Bronchus fibroblast of lung (primary cell): ENCODE data around the gene IL32. TPM values are rescaled to one million over a fixed set of nuclear protein-coding genes. Genes with fewer than 3 reads are reported as not detected.

Experiments used
- total RNA-seq: library from RNA; depleted of rRNA; stranded (reverse); fragments of >200 nt; gene quantifications from 2 replicates; pipeline ENCODE4 v1.2.3, GENCODE V29; 2015

Gene IL32, protein sequence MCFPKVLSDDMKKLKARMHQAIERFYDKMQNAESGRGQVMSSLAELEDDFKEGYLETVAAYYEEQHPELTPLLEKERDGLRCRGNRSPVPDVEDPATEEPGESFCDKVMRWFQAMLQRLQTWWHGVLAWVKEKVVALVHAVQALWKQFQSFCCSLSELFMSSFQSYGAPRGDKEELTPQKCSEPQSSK
- total RNA-seq: 24.1 and 25.2 TPM in 2 replicates

DNA sequence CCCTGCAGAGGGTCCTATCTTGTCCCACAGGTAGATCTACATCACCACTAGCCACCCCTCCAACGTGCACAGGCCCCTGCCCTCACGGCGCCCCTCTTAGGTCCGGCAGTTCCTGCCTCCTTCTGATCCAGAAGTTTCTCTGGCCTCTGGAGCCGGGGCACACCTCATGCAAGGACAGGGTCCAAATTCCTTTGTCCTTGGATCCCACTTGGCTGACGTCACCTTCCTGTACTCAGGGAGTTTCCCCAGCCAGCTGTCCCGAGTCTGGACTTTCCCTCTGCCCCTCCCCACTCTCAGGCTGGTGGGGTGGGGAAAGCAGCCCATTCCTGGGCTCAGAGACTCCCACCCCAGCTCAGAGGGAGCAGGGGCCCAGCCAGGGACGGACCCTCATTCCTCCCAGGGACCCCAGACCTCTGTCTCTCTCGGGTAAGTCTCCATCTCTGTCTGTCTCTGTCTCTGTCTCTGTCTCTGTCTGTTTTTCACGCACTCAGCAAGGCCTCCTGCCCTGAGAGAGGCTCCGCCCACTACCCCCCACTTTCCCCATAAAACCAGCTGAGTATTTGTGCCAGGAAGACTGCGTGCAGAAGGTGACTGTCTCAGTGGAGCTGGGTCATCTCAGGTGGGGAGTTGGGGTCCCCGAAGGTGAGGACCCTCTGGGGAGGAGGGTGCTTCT is at the start of gene IL32:
IL32 (plus strand) TSS at position 572 of the 673 bp plus-strand sequence. CDS start 172 bp downstream, outside the sequence.

DNA sequence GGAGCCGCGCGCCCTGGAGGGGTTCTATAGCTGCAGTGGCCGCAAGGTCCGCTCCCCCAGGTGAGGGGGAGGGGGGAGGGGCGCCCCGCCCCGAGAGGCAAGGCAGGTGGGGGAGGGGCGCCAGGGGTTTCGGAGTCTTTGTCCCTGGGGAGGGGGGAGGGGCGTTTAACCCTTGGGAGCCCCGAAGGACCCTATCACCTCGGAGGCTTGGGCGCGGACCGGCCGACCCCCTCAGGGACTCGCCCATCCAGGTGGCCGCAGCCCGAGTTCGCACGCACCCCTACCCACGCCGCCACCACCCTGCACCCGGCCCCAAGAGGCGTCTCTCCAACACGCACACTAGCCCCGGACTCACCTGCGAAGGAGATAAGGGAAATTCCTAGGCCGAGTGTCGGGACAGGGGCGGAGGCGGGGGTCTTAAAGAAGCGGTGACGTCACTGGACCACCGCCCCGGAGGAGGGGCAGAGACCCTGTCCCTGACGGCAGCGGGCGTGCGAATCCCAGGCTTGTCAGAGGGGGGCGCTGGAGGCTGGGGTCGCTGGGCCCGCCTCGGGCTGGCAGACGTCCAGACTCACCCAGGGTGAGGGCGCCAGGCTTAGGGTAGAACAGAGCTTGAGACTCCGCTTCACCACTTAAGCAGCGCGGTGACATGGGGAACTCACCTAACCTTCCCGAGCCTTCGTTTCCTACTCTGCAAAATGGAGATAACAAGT is 47.5 kb upstream of the IL32 start, which contains the start of gene CLDN6:
CLDN6 (minus strand) TSS at position 390 of the 713 bp plus-strand sequence. CDS start 2,162 bp downstream, outside the sequence.

DNA sequence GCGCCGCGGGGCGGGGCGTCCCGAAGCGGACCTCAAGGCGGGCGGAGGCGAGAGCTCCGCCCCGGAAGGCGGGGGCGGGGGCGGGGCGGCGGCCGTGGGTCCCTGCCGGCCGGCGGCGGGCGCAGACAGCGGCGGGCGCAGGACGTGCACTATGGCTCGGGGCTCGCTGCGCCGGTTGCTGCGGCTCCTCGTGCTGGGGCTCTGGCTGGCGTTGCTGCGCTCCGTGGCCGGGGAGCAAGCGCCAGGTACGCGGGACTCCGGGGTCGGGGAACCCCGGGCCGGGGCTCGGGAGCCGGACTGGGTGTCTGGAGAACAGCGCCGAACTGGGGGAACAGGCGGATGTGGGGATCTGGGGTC is 45.2 kb upstream of the IL32 start, which contains the start of gene TNFRSF12A:
TNFRSF12A (plus strand) TSS at position 122 of the 357 bp plus-strand sequence; CDS start at position 152, 30 bp downstream.

DNA sequence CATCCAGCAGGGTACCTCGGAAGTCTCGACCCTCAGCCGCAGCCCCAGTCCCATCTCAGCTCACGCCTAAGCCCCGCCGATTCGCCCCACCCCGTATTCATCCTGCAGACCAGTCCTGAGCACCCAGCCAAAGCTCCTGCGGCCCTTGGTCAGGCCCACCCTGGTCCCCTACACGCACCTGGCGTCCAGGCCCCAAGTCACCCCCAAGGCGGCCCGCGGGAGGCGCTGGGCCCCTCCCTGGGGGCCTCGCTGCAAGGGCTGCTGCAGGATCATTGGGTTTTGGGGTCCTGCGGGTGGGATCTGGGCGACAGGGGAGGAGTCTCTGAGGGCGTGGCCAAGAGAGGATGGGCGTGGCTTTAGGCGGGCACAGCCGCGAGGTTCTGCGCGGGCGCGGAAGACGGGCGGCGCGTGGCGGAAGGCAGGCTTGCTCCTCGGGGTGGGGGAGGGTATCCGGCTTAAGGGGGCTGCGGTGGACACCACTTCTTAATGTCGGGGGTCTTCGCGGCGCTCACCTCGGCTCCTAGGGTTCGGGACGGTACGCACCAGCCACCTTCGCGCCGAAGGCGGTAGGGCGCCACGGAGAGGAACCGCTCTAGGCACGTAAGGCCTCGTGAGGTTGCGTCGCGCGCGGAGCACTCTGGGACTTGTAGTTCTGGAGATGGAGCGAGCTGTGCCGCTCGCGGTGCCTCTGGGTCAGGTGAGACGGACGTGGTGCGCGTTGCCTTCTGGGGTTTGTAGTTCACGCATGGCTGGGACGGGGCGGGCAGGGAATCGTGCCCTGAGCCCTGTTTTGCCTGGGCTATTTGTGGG is 41.6 kb upstream of the IL32 start, which contains the start of the genes HCFC1R1 and THOC6:
HCFC1R1 (minus strand) TSS at position 274 of the 810 bp plus-strand sequence; CDS start at position 273, 1 bp downstream.
THOC6 (plus strand) TSS at position 367 of the 810 bp plus-strand sequence; CDS start at position 659, 292 bp downstream.

DNA sequence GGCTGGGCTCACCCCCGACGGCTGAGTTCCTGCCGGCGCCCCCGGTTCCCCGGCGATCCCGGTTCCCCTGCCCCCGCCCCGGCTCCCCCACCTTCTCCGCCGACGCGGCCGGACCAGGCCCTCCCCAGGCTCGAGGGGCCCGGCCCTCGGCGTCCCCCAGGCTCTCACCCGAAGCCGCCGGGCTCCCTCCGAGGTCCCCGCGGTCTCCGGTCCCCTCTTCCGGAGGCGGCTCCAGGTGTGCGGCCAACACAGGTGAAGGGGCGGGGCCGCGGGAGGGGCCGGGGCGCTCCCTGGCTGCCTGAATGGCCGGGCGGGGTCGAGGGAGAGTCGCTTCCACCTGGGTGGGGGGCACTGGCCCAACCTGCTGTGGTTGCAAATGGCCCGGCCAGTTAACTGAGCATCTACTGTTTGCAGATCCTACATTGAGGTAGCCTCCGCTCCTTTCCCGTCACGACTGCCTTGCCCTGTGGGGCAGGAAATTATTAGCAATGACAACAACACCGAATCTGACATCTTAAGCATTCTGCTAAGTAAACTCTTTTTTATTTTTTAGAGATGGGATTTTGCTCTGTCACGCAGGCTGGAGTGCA is 28.6 kb upstream of the IL32 start, which contains the start of gene BICDL2:
BICDL2 (minus strand) TSS at position 219 of the 590 bp plus-strand sequence. CDS start 1,448 bp downstream, outside the sequence.

DNA sequence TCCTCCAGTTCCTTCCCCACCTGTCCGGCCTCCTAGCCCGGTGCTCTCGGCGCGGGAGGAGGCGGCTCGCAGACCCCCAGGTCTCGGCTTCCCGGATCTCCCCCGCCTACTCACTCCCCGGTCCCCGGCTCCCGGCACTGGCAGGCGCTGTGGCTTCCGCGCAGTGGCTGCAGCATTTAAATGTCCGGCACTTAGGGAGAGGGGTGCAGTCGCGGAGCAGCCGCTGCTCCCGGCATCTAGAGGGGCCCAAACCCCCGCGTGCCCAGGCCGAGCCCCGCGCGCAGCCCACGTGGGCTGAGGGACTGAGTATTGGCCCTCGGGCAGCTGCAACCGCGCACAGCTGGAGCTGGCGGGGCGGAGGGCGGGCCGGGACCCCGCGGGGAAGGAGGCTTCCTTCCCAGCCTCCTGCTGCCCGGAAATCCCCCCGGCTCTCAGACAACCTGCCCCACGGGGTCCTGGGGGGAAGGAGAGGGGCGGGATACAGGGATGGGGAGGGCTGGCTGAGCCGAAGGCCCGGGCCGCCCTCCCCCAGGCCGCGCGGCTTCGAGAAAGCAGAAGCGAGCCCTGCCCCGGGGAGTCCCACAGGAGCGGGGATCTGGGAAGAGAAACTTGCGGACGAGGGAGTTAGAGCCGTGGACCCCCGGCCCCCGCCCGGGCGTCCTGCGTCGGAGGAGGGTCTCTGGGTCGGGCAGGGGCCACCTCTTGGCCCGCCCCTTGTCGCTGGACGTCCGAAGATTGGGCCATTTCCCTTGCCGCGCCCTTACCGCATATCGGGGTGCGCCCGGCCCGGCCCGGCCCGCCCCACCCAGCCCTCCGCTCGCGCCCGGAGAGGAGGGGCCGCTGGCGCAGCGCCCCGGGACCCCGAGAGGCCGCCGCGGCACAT is 19.4 kb upstream of the IL32 start, which contains the start of gene MMP25:
MMP25 (plus strand) TSS at position 804 of the 883 bp plus-strand sequence. CDS start 357 bp downstream, outside the sequence.

DNA sequence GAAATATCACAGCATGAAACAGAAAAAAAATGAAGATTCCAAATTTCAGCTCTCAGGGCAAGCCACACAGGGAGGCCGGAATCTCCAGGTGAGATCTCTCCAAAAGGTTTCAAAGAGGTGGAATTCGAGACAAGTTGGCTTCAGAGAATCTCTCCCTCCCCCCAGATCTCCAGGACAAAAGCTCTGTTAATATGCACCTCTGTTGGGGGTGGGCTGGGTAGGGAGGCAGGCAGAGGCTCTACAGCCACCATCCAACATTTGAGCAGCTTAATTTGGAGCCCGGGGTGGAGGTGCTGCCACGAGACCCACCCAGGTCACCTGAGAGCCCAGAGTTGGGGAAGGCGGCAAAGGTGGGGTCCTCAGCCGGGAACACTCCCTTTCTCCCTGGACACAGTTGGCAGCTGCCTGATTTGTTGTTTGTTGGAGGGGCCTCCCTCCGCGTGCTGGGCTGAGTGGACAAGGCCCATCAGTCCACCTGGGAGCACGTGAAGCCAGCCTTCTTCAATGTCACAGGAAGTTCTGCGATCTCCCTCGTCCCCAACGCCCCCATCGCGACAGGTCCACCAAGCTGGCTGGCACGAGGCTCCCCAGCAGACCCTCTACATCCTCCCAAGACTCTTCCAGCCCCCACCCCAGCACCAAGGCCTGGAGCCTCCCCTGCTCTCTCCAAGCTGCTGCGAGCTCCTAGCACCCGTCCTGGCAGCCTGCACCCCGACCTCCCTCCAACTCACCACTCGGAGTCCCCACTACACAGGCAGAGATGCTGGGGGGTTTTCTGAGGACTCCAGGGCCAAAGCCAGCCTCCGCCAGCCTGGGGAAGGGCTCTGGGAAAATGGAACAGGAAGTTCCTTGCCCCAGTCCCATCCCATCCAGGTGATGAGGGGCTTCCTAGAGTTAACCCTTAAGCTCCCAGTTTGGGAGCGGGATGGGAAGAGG is 33.3 kb downstream of the IL32 start, which contains the start of gene ZSCAN10:
ZSCAN10 (minus strand) TSS at position 836 of the 936 bp plus-strand sequence. CDS start 6,357 bp downstream, outside the sequence.

DNA sequence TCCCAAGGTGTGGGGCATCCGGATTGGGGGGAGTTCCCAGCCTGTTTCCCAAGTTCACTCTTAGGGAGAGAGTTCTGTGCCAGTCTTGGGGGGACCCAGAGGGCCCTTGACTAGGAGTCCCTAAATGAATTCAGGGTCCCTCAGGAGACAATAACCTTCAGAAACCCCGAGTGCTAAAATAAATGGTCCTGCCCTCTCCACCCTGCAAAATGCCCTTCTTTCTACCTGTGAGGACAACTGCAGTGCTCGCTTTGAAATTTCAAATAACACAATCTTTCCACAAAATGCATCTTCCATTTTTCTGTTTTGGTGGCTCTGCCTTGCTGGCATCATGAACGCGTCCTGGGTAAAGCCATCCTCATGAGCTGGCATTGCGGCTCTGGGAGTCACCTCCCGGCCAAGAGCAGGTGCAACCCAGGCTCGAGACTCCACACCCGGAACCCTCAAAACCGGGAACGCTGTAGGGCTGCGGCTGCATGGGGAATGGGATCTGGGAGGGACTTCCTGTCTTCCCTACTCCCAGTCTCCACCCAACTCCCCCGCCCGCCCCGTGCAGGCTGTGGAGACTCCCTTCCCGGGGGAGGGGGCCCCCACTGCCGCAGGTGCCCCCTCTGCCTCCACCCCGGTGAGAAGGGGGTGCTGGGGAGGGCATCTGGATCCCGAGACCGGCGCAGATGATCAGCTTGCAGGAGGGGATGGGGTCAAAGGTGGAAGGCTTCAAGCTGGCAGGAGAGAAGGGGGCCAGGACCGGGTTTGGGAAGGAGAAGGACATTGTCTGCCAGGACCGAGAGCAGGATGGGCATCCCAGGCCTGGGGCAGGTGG is 46.8 kb downstream of the IL32 start, which contains the start of gene ZNF205:
ZNF205 (plus strand) TSS at position 529 of the 823 bp plus-strand sequence. CDS start 845 bp downstream, outside the sequence.

Other genes starting within 250 kb of the IL32 start
- gene PRSS21, start 248.4 kb upstream of the IL32 start, total RNA-seq: not detected in 2 replicates
- 0.45 and 1.0 TPM in 2 replicates for gene ZG16B, start 235.3 kb upstream of the IL32 start, total RNA-seq
- not detected in 2 replicates for gene PRSS22, start 207.5 kb upstream of the IL32 start, total RNA-seq
- gene FLYWCH2, start 182.4 kb upstream of the IL32 start, total RNA-seq: 72.8 and 91.0 TPM in 2 replicates
- 34.6 and 35.1 TPM in 2 replicates for gene FLYWCH1, start 153.7 kb upstream of the IL32 start, total RNA-seq
- 0.15 TPM in 1 of 2 replicates, not detected in the other for gene KREMEN2, start 101.4 kb upstream of the IL32 start, total RNA-seq
- 19.6 and 24.9 TPM in 2 replicates for gene PAQR4, start 96.3 kb upstream of the IL32 start, total RNA-seq
- 47.6 and 51.1 TPM in 2 replicates for gene PKMYT1, start 85.2 kb upstream of the IL32 start, total RNA-seq
- not detected in 2 replicates for gene CLDN9, start 52.7 kb upstream of the IL32 start, total RNA-seq
- gene CLDN6, start 47.5 kb upstream of the IL32 start, total RNA-seq: 0.15 and 0.17 TPM in 2 replicates
- gene TNFRSF12A, start 45.3 kb upstream of the IL32 start, total RNA-seq: 376 and 378 TPM in 2 replicates
- 59.5 and 72.5 TPM in 2 replicates for gene HCFC1R1, start 41.7 kb upstream of the IL32 start, total RNA-seq
- gene THOC6, start 41.6 kb upstream of the IL32 start, total RNA-seq: 39.4 and 46.1 TPM in 2 replicates
- gene BICDL2, start 28.7 kb upstream of the IL32 start, total RNA-seq: not detected in 2 replicates
- under 0.01 TPM in 2 replicates for gene MMP25, start 19.1 kb upstream of the IL32 start, total RNA-seq
- not detected in 2 replicates for gene ZSCAN10, start 33.7 kb downstream of the IL32 start, total RNA-seq
- gene ZNF205, start 46.9 kb downstream of the IL32 start, total RNA-seq: 13.8 and 14.6 TPM in 2 replicates
- gene ZNF213, start 69.4 kb downstream of the IL32 start, total RNA-seq: 4.2 TPM in 2 replicates
- not detected in 2 replicates for gene OR1F1, start 122.6 kb downstream of the IL32 start, total RNA-seq
- gene ZNF200, start 169.5 kb downstream of the IL32 start, total RNA-seq: 3.4 and 4.0 TPM in 2 replicates
- not detected in 2 replicates for gene MEFV, start 191.0 kb downstream of the IL32 start, total RNA-seq
- gene ZNF263, start 217.9 kb downstream of the IL32 start, total RNA-seq: 18.3 and 19.7 TPM in 2 replicates
- gene TIGD7, start 239.8 kb downstream of the IL32 start, total RNA-seq: 2.5 and 2.7 TPM in 2 replicates
- gene ZNF75A, start 239.9 kb downstream of the IL32 start, total RNA-seq: 11.6 and 12.5 TPM in 2 replicates